ENCODE measurements around the gene RGS11. TPM values are rescaled to one million over a fixed set of nuclear protein-coding genes. Genes with fewer than 3 reads are reported as not detected.

Gene RGS11
- total RNA-seq (2014; rRNA removed; shearing (Covaris generic)): 0.69 and 0.81 TPM in 2 replicates

- Histone ChIP-seq H3K36me3 (replicated peaks; ENCODE audit: control insufficient read depth, insufficient read depth, low read length) (no peaks in the 10 kb centered on the region), H3K4me3 (ENCODE audit: insufficient read depth, low read depth, low read length) (peak within 1 kb of the TSS; percentile 47), H3K27me3 (ENCODE audit: control insufficient read depth, insufficient read depth, low read length) (peaks cover 41% of the 10 kb centered on the region)
- peak; percentile 86 for DNase-seq
These were observed at the start of gene RGS11 for GRCh38 chr16:275786-276232. RGS11 (minus strand) TSS chr16:275944; CDS start chr16:275911, 33 bp downstream.

GRCh38 chr16:324451-325334, 48.9 kb upstream of the RGS11 start:
- Histone ChIP-seq H3K4me3 (ENCODE audit: insufficient read depth, low read depth, low read length) (no peak overlapping the region), H3K27me3 (ENCODE audit: control insufficient read depth, insufficient read depth, low read length) (no peaks in the 10 kb centered on the region), H3K36me3 (replicated peaks; ENCODE audit: control insufficient read depth, insufficient read depth, low read length) (no peaks in the 10 kb centered on the region; the same call in 1 of the 2 replicates)
- DNase-seq: peak; percentile 88

- peak; percentile 69 for DNase-seq
- no peak overlapping the region for H3K4me3 ChIP-seq (ENCODE audit: insufficient read depth, low read depth, low read length)
- H3K36me3 ChIP-seq (replicated peaks; ENCODE audit: control insufficient read depth, insufficient read depth, low read length): no peaks in the 10 kb centered on the region; the same call in none of the 2 replicates
- no peaks in the 10 kb centered on the region for H3K27me3 ChIP-seq (ENCODE audit: control insufficient read depth, insufficient read depth, low read length)
These were observed 48.4 kb upstream of the RGS11 start for GRCh38 chr16:324201-324450.

GRCh38 chr16:322476-323143, 46.9 kb upstream of the RGS11 start:
- Histone ChIP-seq H3K4me3 (ENCODE audit: insufficient read depth, low read depth, low read length) (no peak overlapping the region), H3K36me3 (replicated peaks; ENCODE audit: control insufficient read depth, insufficient read depth, low read length) (no peaks in the 10 kb centered on the region; the same call in none of the 2 replicates), H3K27me3 (ENCODE audit: control insufficient read depth, insufficient read depth, low read length) (no peaks in the 10 kb centered on the region)
- no peak for DNase-seq

- no peak overlapping the region for H3K4me3 ChIP-seq (ENCODE audit: insufficient read depth, low read depth, low read length)
- no peak for DNase-seq
These were observed 45.8 kb upstream of the RGS11 start for GRCh38 chr16:321532-321931.

GRCh38 chr16:320206-320605, 44.5 kb upstream of the RGS11 start:
- DNase-seq: no peak
- Histone ChIP-seq H3K4me3 (ENCODE audit: insufficient read depth, low read depth, low read length) (no peak overlapping the region), H3K27me3 (ENCODE audit: control insufficient read depth, insufficient read depth, low read length) (no peaks in the 10 kb centered on the region), H3K36me3 (replicated peaks; ENCODE audit: control insufficient read depth, insufficient read depth, low read length) (no peaks in the 10 kb centered on the region; the same call in none of the 2 replicates)

More at GRCh38 chr16:321532-321931, 45.8 kb upstream of the RGS11 start:
- Histone ChIP-seq H3K36me3 (replicated peaks; ENCODE audit: control insufficient read depth, insufficient read depth, low read length) (no peaks in the 10 kb centered on the region; the same call in none of the 2 replicates), H3K27me3 (ENCODE audit: control insufficient read depth, insufficient read depth, low read length) (no peaks in the 10 kb centered on the region)

GRCh38 chr16:318628-319027, 42.9 kb upstream of the RGS11 start:
- H3K36me3 ChIP-seq (replicated peaks; ENCODE audit: control insufficient read depth, insufficient read depth, low read length): peaks cover 1% of the 10 kb centered on the region
- peak; percentile 95 for DNase-seq
- no peaks in the 10 kb centered on the region for H3K27me3 ChIP-seq (ENCODE audit: control insufficient read depth, insufficient read depth, low read length)
- no peak overlapping the region for H3K4me3 ChIP-seq (ENCODE audit: insufficient read depth, low read depth, low read length)

- Histone ChIP-seq H3K36me3 (replicated peaks; ENCODE audit: control insufficient read depth, insufficient read depth, low read length) (peaks cover 3% of the 10 kb centered on the region), H3K27me3 (ENCODE audit: control insufficient read depth, insufficient read depth, low read length) (no peaks in the 10 kb centered on the region), H3K4me3 (ENCODE audit: insufficient read depth, low read depth, low read length) (no peak overlapping the region)
- DNase-seq: no peak
These were observed 41.8 kb upstream of the RGS11 start for GRCh38 chr16:317583-317982.

- H3K36me3 ChIP-seq (replicated peaks; ENCODE audit: control insufficient read depth, insufficient read depth, low read length): peaks cover 3% of the 10 kb centered on the region
- no peak overlapping the region for H3K4me3 ChIP-seq (ENCODE audit: insufficient read depth, low read depth, low read length)
- DNase-seq: no peak
- H3K27me3 ChIP-seq (ENCODE audit: control insufficient read depth, insufficient read depth, low read length): no peaks in the 10 kb centered on the region
These were observed 41.2 kb upstream of the RGS11 start for GRCh38 chr16:316741-317464.

GRCh38 chr16:314795-315299, 39.1 kb upstream of the RGS11 start:
- Histone ChIP-seq H3K4me3 (ENCODE audit: insufficient read depth, low read depth, low read length) (no peak overlapping the region), H3K36me3 (replicated peaks; ENCODE audit: control insufficient read depth, insufficient read depth, low read length) (peaks cover 4% of the 10 kb centered on the region), H3K27me3 (ENCODE audit: control insufficient read depth, insufficient read depth, low read length) (no peaks in the 10 kb centered on the region)
- DNase-seq: no peak

- Histone ChIP-seq H3K27me3 (ENCODE audit: control insufficient read depth, insufficient read depth, low read length) (no peaks in the 10 kb centered on the region), H3K36me3 (replicated peaks; ENCODE audit: control insufficient read depth, insufficient read depth, low read length) (peaks cover 4% of the 10 kb centered on the region), H3K4me3 (ENCODE audit: insufficient read depth, low read depth, low read length) (no peak overlapping the region)
- DNase-seq: no peak
These were observed 38.6 kb upstream of the RGS11 start for GRCh38 chr16:314351-314750.

GRCh38 chr16:311725-312124, 36.0 kb upstream of the RGS11 start:
- DNase-seq: no peak
- Histone ChIP-seq H3K27me3 (ENCODE audit: control insufficient read depth, insufficient read depth, low read length) (no peaks in the 10 kb centered on the region), H3K36me3 (replicated peaks; ENCODE audit: control insufficient read depth, insufficient read depth, low read length) (peaks cover 10% of the 10 kb centered on the region), H3K4me3 (ENCODE audit: insufficient read depth, low read depth, low read length) (no peak overlapping the region)

- Histone ChIP-seq H3K4me3 (ENCODE audit: insufficient read depth, low read depth, low read length) (no peak overlapping the region), H3K27me3 (ENCODE audit: control insufficient read depth, insufficient read depth, low read length) (no peaks in the 10 kb centered on the region), H3K36me3 (replicated peaks; ENCODE audit: control insufficient read depth, insufficient read depth, low read length) (peaks cover 11% of the 10 kb centered on the region)
- DNase-seq: no peak
These were observed 33.7 kb upstream of the RGS11 start for GRCh38 chr16:309476-309875.

GRCh38 chr16:307691-308312, 32.1 kb upstream of the RGS11 start:
- H3K4me3 ChIP-seq (ENCODE audit: insufficient read depth, low read depth, low read length): no peak overlapping the region
- H3K27me3 ChIP-seq (ENCODE audit: control insufficient read depth, insufficient read depth, low read length): no peaks in the 10 kb centered on the region
- no peak for DNase-seq
- H3K36me3 ChIP-seq (replicated peaks; ENCODE audit: control insufficient read depth, insufficient read depth, low read length): peaks cover 9% of the 10 kb centered on the region

Data from H7 (cell line).